ENCODE data around the gene CYP2B6.

- TF ChIP-seq CTCF (IDR thresholded peaks at IDR 0.05 in 4 of 5, conservative IDR thresholded peaks at IDR 0.05 in 1 of 5) (no peak), POLR2A (IDR thresholded peaks at IDR 0.05) (no peak)
Observed at GRCh38 chr19:41039806-41040205, 48.7 kb downstream of the CYP2B6 start.
